Lung (tissue), 12 donors: Measurements from ENCODE around the gene CNGA1. TPM values are rescaled to one million over a fixed set of nuclear protein-coding genes. Genes with fewer than 3 reads are reported as not detected.
A peak's percentile ranks its signal among the peaks of the same experiment; 100 is the strongest.

Experiments used
- ATAC-seq: fragments of 200-7000 bp; cut with Tn5 transposase; one replicate; pipeline ENCODE4 v1.9.1; 2020; ENCODE audit warnings: moderate number of reproducible peaks; ENCODE audit not compliant: insufficient read depth, low FRiP score
- DNase-seq, 3 donors: peaks; one replicate each; pipeline ENCODE4 v3.0.0-alpha.2; 2013 to 2017
- H3K27ac ChIP-seq, 2 donors: one replicate each; pipeline ENCODE4 v1.5.1; 2013; ENCODE audit warnings: mild to moderate bottlenecking in 2 of 2, moderate library complexity in 2 of 2, control low read depth in 1 of 2, inconsistent platforms in 1 of 2, low read depth in 1 of 2, low read length in 1 of 2
- H3K27me3 ChIP-seq, 3 donors: one replicate each; pipeline ENCODE4 v1.5.1; 2013; ENCODE audit warnings: low read length in 2 of 3; ENCODE audit not compliant: control insufficient read depth in 3 of 3, insufficient read depth in 3 of 3
- H3K36me3 ChIP-seq, 4 donors: one replicate each; pipeline ENCODE4 v1.5.1; 2013; ENCODE audit warnings: low read length in 4 of 4, mild to moderate bottlenecking in 1 of 4, moderate library complexity in 1 of 4; ENCODE audit not compliant: control insufficient read depth in 4 of 4, insufficient read depth in 4 of 4
- H3K4me1 ChIP-seq, 5 donors: one replicate each; pipeline ENCODE4 v1.5.1; 2013; ENCODE audit warnings: low read length in 5 of 5, mild to moderate bottlenecking in 2 of 5, moderate library complexity in 1 of 5; ENCODE audit not compliant: control insufficient read depth in 5 of 5, insufficient read depth in 5 of 5
- H3K4me3 ChIP-seq: one replicate; pipeline ENCODE4 v1.5.1; 2013; ENCODE audit warnings: mild to moderate bottlenecking, control low read depth, moderate library complexity
- H3K9ac ChIP-seq, 2 donors: one replicate each; pipeline ENCODE4 v1.5.1; 2013; ENCODE audit warnings: low read length in 2 of 2, control low read depth in 1 of 2; ENCODE audit not compliant: insufficient read depth in 1 of 2
- H3K9me3 ChIP-seq, 4 donors: one replicate each; pipeline ENCODE4 v1.5.1; 2013; ENCODE audit warnings: low read length in 3 of 4, mild to moderate bottlenecking in 1 of 4, moderate library complexity in 1 of 4; ENCODE audit not compliant: control insufficient read depth in 4 of 4, insufficient read depth in 3 of 4
- WGBS, 2 donors: extraction: QIAGEN DNeasy Blood & Tissue Kit; methylation state at CpG; one replicate each; pipeline ENCODE4 v1.1.7; 2013; 5-methylcytosine and 5-hydroxymethylcytosine counted together
- polyA plus RNA-seq, 2 donors: library from polyadenylated mRNA; stranded (reverse); fragments of 200-250 nt; gene quantifications; one replicate each; pipeline ENCODE4 v1.2.1, GENCODE V29; 2013
- total RNA-seq, 2 donors: library from RNA; depleted of rRNA in 1 of 2; stranded (reverse); fragments of >200 nt in 1 of 2; gene quantifications; one replicate each; pipeline ENCODE4 v1.2.1, GENCODE V29; 2014 to 2021
- TF ChIP-seq, protein P1 (sequence below): IDR thresholded peaks from 2 replicates; pipeline ENCODE4 v1.5.1; 2012; ENCODE audit warnings: mild to moderate bottlenecking; ENCODE audit errors: control extremely low read depth, extremely low read depth
- donor health status: control.
- donor health status: control.
- donor health status: Bipolar disorder and iron deficiency.
- donor health status: healthy.
- donor health status: DM: yes; HTN: yes; CAD: no.

The CNGA1 gene
- total and polyA plus RNA-seq, 4 donors: 0.06 to 0.48 (median 0.14) TPM

DNA sequence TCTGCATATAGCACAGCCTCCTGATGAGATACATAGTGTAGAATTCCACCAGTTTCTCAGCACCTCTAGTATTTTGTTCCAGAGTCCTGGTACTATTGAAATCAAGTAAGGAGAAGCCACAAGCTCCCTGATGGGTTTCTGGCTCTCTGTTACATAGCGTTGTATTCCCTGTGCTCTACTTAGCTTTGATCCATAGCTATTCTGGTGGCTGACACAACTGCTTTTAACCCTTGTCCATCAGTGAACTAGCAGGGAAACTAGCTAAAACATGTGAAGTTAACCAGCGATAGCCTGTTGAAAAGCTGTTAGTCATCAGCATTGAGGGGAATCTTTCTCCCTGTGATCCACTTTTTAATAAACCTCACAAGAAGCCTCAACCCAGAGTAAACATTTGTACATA is 27.0 kb upstream of the CNGA1 start:
- peaks cover 0 to 3% (median 0%) of the 10 kb centered on the region in 3 donors for H3K27me3 ChIP-seq
- H3K9me3 ChIP-seq: no peaks in the 10 kb centered on the region
- DNase-seq (no peak), ATAC-seq (no peak)
- H3K9ac ChIP-seq: no peak overlapping the region
- WGBS, 2 donors: 84 to 96% methylated on average over 2 of the region's 2 CpGs
- no peak overlapping the region for H3K4me3 ChIP-seq
- TF ChIP-seq, protein P1, sequence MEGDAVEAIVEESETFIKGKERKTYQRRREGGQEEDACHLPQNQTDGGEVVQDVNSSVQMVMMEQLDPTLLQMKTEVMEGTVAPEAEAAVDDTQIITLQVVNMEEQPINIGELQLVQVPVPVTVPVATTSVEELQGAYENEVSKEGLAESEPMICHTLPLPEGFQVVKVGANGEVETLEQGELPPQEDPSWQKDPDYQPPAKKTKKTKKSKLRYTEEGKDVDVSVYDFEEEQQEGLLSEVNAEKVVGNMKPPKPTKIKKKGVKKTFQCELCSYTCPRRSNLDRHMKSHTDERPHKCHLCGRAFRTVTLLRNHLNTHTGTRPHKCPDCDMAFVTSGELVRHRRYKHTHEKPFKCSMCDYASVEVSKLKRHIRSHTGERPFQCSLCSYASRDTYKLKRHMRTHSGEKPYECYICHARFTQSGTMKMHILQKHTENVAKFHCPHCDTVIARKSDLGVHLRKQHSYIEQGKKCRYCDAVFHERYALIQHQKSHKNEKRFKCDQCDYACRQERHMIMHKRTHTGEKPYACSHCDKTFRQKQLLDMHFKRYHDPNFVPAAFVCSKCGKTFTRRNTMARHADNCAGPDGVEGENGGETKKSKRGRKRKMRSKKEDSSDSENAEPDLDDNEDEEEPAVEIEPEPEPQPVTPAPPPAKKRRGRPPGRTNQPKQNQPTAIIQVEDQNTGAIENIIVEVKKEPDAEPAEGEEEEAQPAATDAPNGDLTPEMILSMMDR: no peak
- no peaks in the 10 kb centered on the region for H3K36me3 ChIP-seq
- peaks cover 0 to 9% (median 0%) of the 10 kb centered on the region in 5 donors for H3K4me1 ChIP-seq
- H3K27ac ChIP-seq: no peak overlapping the region

DNA sequence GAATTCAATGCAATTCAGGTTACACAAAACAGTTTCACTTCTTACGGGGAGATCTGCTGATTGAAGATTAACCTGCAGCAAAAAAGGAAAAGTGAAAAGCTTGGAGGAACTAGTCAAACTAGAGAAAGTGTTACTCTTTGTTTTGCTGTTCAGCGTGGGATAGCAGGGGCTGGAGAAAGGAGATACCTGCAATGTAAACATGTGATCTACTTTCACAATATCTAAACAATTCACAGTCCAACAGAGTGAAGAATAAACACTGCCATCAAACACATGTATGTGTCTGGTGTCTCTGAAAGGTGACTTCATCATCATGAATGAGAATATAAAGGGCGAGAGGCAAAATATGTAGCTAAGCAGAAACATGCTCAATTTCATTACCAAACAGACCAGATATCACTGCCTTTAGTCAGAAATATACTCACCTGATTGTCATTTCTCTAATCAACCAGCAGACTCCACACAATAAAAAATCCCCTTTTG is 26.5 kb upstream of the CNGA1 start:
- Histone ChIP-seq H3K36me3 (no peaks in the 10 kb centered on the region), H3K27me3 (peaks cover 0 to 3% (median 0%) of the 10 kb centered on the region in 3 donors), H3K4me3 (no peak overlapping the region), H3K4me1 (peaks cover 0 to 9% (median 0%) of the 10 kb centered on the region in 5 donors), H3K9ac (no peak overlapping the region), H3K9me3 (no peaks in the 10 kb centered on the region), H3K27ac (no peak overlapping the region)
- ATAC-seq (no peak), DNase-seq (peak in 1 of 3 donors; percentile 13)
- TF ChIP-seq, protein P1: no peak
- WGBS, 2 donors: 52 to 57% methylated on average over 3 of the region's 3 CpGs

DNA sequence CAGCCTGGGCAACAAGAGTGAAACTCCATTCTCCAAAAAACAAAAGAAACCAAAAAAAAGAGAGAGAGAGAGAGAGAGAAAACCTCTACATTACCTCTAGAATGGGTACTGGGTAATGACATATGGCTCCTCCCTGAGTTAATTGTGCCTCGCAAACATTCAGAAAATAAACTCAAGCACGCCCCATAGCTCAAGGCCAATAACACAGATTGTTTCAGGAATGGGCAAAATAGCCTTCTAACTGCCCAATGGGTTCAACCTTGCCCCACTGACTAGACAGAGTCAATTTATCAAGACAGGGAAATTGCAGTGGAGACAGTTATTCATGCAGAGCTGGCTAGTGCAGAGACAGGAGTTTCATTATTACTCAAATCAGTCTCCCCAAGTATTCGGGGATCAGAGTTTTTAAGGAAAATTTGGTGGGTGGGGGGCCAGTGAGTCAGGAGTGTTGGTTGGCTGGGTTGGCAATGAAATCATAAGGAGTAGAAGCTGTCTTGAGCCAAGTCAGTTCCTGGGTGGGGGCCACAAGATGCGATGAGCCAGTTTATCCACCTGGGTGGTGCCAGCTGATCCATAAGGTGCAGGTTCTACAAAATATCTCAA is 25.2 kb upstream of the CNGA1 start:
- no peak overlapping the region for H3K4me3 ChIP-seq
- peaks cover 0 to 3% (median 0%) of the 10 kb centered on the region in 3 donors for H3K27me3 ChIP-seq
- H3K27ac ChIP-seq: no peak overlapping the region
- H3K9ac ChIP-seq: no peak overlapping the region
- peaks cover 0 to 9% (median 0%) of the 10 kb centered on the region in 5 donors for H3K4me1 ChIP-seq
- TF ChIP-seq, protein P1: no peak
- H3K9me3 ChIP-seq: no peaks in the 10 kb centered on the region
- DNase-seq (no peak), ATAC-seq (no peak)
- WGBS, 2 donors: 76 to 77% methylated on average over 4 of the region's 4 CpGs
- no peaks in the 10 kb centered on the region for H3K36me3 ChIP-seq
